ENCODE measurements around the gene CCDC112. TPM values are rescaled to one million over a fixed set of nuclear protein-coding genes. Genes with fewer than 3 reads are reported as not detected.

Gene CCDC112
- total RNA-seq, 2 experiments from 2014 or later: 1.5 to 2.4 TPM

GRCh38 chr5:115304496-115304895 is 8.0 kb upstream of the CCDC112 start:
- intact Hi-C loops (cut with micrococcal nuclease): loop anchor here (10.0 kb wide), 1 partner anchor 540 kb away; the partner anchor contains the start of genes AP3S1 and ATG12
- Mint-ChIP-seq H3K27ac (no peak overlapping the region), H3K9me3 (no peaks in the 10 kb centered on the region), H3K36me3 (ENCODE audit: low read depth) (no peaks in the 10 kb centered on the region), H3K4me3 (no peak overlapping the region), H3K27me3 (peaks cover 19% of the 10 kb centered on the region), H3K4me1 (ENCODE audit: low read depth) (no peaks in the 10 kb centered on the region)
- TF ChIP-seq CTCF (IDR thresholded peaks at IDR 0.05): no peak
- ChIA-PET CTCF (interaction anchor here (0.9 to 8.9 kb wide), 2 partner anchors 9 to 270 kb away, joined by 3 to 127 read pairs; no protein-coding TSS in a partner anchor), POLR2A (interaction anchor here (1.4 kb wide), 1 partner anchor 321 kb away, joined by 5 read pairs; no protein-coding TSS in a partner anchor)
- no peak for ATAC-seq
- DNase-seq: no peak

- CTCF ChIA-PET: no interaction called here
- intact Hi-C loops (cut with micrococcal nuclease): no loop called here
Measured at GRCh38 chr5:115298811-115299210, 2.4 kb upstream of the CCDC112 start.

GRCh38 chr5:115297031-115297430 is 577 bp upstream of the CCDC112 start:
- Mint-ChIP-seq H3K4me3 (peak overlapping the region; percentile 16), H3K27ac (no peak overlapping the region), H3K4me1 (ENCODE audit: low read depth) (peaks cover 4% of the 10 kb centered on the region), H3K36me3 (ENCODE audit: low read depth) (peaks cover 4% of the 10 kb centered on the region), H3K9me3 (peaks cover 10% of the 10 kb centered on the region), H3K27me3 (peaks cover 9% of the 10 kb centered on the region)
- ATAC-seq: no peak
- no peak for TF ChIP-seq CTCF (IDR thresholded peaks at IDR 0.05)
- ChIA-PET POLR2A (interaction anchor here (1.7 to 2.7 kb wide), 2 partner anchors 14 to 34 kb away, joined by 6 to 14 read pairs; partner anchors contain the start of gene PGGT1B), CTCF (interaction anchor here (1.4 to 2.7 kb wide), 3 partner anchors 12 to 277 kb away, joined by 3 to 10 read pairs (median 4); no protein-coding TSS in a partner anchor)
- no peak for DNase-seq
- intact Hi-C loops (cut with micrococcal nuclease): no loop called here

More at GRCh38 chr5:115298811-115299210, 2.4 kb upstream of the CCDC112 start:
- Mint-ChIP-seq H3K27me3 (peaks cover 6% of the 10 kb centered on the region), H3K36me3 (ENCODE audit: low read depth) (no peaks in the 10 kb centered on the region), H3K4me3 (no peak overlapping the region), H3K27ac (no peak overlapping the region), H3K4me1 (ENCODE audit: low read depth) (peaks cover 4% of the 10 kb centered on the region), H3K9me3 (no peaks in the 10 kb centered on the region)
- DNase-seq: no peak
- ATAC-seq: no peak
- POLR2A ChIA-PET: no interaction called here
- no peak for TF ChIP-seq CTCF (IDR thresholded peaks at IDR 0.05)

GRCh38 chr5:115295777-115296123 is 704 bp downstream of the CCDC112 start:
- peaks cover 11% of the 10 kb centered on the region for H3K9me3 Mint-ChIP-seq
- H3K4me3 Mint-ChIP-seq: peak overlapping the region; percentile 73
- peaks cover 7% of the 10 kb centered on the region for H3K27me3 Mint-ChIP-seq
- H3K36me3 Mint-ChIP-seq (ENCODE audit: low read depth): peaks cover 7% of the 10 kb centered on the region
- ATAC-seq (no peak), DNase-seq (no peak)
- intact Hi-C loops (cut with micrococcal nuclease): no loop called here
- no peak for TF ChIP-seq CTCF (IDR thresholded peaks at IDR 0.05)
- H3K27ac Mint-ChIP-seq: no peak overlapping the region
- peaks cover 4% of the 10 kb centered on the region for H3K4me1 Mint-ChIP-seq (ENCODE audit: low read depth)
- ChIA-PET CTCF (interaction anchor here (1.3 to 2.7 kb wide), 4 partner anchors 10 to 279 kb away, joined by 3 to 10 read pairs (median 4); no protein-coding TSS in a partner anchor), POLR2A (interaction anchor here (0.6 to 2.7 kb wide), 4 partner anchors 12 to 241 kb away, joined by 3 to 14 read pairs (median 5); partner anchors contain the start of gene PGGT1B)

GRCh38 chr5:115291397-115291796 is 5.1 kb downstream of the CCDC112 start:
- TF ChIP-seq CTCF (IDR thresholded peaks at IDR 0.05): no peak
- Mint-ChIP-seq H3K4me3 (no peak overlapping the region), H3K9me3 (peaks cover 11% of the 10 kb centered on the region), H3K4me1 (ENCODE audit: low read depth) (peaks cover 6% of the 10 kb centered on the region), H3K36me3 (ENCODE audit: low read depth) (peaks cover 7% of the 10 kb centered on the region), H3K27ac (no peak overlapping the region), H3K27me3 (peaks cover 7% of the 10 kb centered on the region)
- intact Hi-C loops (cut with micrococcal nuclease): no loop called here
- CTCF ChIA-PET: interaction anchor here (0.8 kb wide), 1 partner anchor 195 kb away, joined by 4 read pairs; no protein-coding TSS in a partner anchor
- DNase-seq (no peak), ATAC-seq (no peak)
- POLR2A ChIA-PET: no interaction called here

Data from activated CD8-positive, alpha-beta T cell treated with anti-CD3 and anti-CD28 coated beads for 36 hours (primary cell).